ENCODE data around the gene TUBA1C. TPM values are rescaled to one million over a fixed set of nuclear protein-coding genes. Genes with fewer than 3 reads are reported as not detected.
"Not testable (repeated sequence)": the region's sequence is repeated elsewhere in the genome, so short reads cannot be mapped to it uniquely, and the experiment has no call there.

Gene TUBA1C
- total RNA-seq, 1 donor from 2014 or later, result 39.5 TPM

- intact Hi-C loops (cut with DNase I), result no loop called here
Measured at GRCh38 chr12:49298160-49298559, 33.3 kb downstream of the TUBA1C start.

GRCh38 chr12:49301760-49302159 is 36.9 kb downstream of the TUBA1C start:
- intact Hi-C loops (cut with DNase I), result no loop called here
- DNase-seq (ENCODE audit: low spot score), result no peak

More at GRCh38 chr12:49298160-49298559, 33.3 kb downstream of the TUBA1C start:
- no peak for DNase-seq (ENCODE audit: low spot score)

GRCh38 chr12:49304161-49304560 is 39.3 kb downstream of the TUBA1C start:
- intact Hi-C loops (cut with DNase I), result no loop called here
- no peak for DNase-seq (ENCODE audit: low spot score)

GRCh38 chr12:49305762-49306510 is 41.1 kb downstream of the TUBA1C start:
- DNase-seq (ENCODE audit: low spot score), result no peak
- intact Hi-C loops (cut with DNase I), result no loop called here

GRCh38 chr12:49309386-49309785 is 44.5 kb downstream of the TUBA1C start:
- intact Hi-C loops (cut with DNase I), result no loop called here
- no peak for DNase-seq (ENCODE audit: low spot score)

GRCh38 chr12:49310451-49311000 is 45.6 kb downstream of the TUBA1C start:
- intact Hi-C loops (cut with DNase I); DNase-seq (ENCODE audit: low spot score): not testable (repeated sequence)

GRCh38 chr12:49314811-49315210 is 49.9 kb downstream of the TUBA1C start:
- intact Hi-C loops (cut with DNase I), result no loop called here
- DNase-seq (ENCODE audit: low spot score), result no peak

- intact Hi-C loops (cut with DNase I); DNase-seq (ENCODE audit: low spot score): not testable (repeated sequence)
Measured at GRCh38 chr12:49317118-49317517, 52.2 kb downstream of the TUBA1C start.

- intact Hi-C loops (cut with DNase I), result not testable (repeated sequence)
Measured at GRCh38 chr12:49320411-49321103, 55.7 kb downstream of the TUBA1C start.

GRCh38 chr12:49322367-49322707 is 57.5 kb downstream of the TUBA1C start:
- intact Hi-C loops (cut with DNase I), result no loop called here
- DNase-seq (ENCODE audit: low spot score), result no peak

More at GRCh38 chr12:49320411-49321103, 55.7 kb downstream of the TUBA1C start:
- not testable (repeated sequence) for DNase-seq (ENCODE audit: low spot score)

- intact Hi-C loops (cut with DNase I), result no loop called here
- peak; percentile 98 for DNase-seq (ENCODE audit: low spot score)
Measured at GRCh38 chr12:49322708-49323523, 58.0 kb downstream of the TUBA1C start, which contains the start of gene TROAP. TSS of gene TROAP (plus strand) at chr12:49323255. CDS start at chr12:49323609, 354 bp downstream.

GRCh38 chr12:49323524-49324097 is 58.7 kb downstream of the TUBA1C start:
- intact Hi-C loops (cut with DNase I), result no loop called here
- DNase-seq (ENCODE audit: low spot score), result no peak

Other genes with a start within 250 kb of the TUBA1C start
- gene PRKAG1, start 246.3 kb upstream of the TUBA1C start, total RNA-seq, result 80.4 TPM
- gene KMT2D, start 204.3 kb upstream of the TUBA1C start, total RNA-seq, result 63.8 TPM
- 0.38 TPM for gene RHEBL1, start 195.1 kb upstream of the TUBA1C start, total RNA-seq
- 1.6 TPM for gene DHH, start 170.3 kb upstream of the TUBA1C start, total RNA-seq
- 33.3 TPM for gene LMBR1L, start 154.2 kb upstream of the TUBA1C start, total RNA-seq
- gene TUBA1B, start 133.7 kb upstream of the TUBA1C start, total RNA-seq, result 377 TPM
- 250 TPM for gene TUBA1A, start 76.0 kb upstream of the TUBA1C start, total RNA-seq
- 0.38 TPM for gene PRPH, start 30.1 kb downstream of the TUBA1C start, total RNA-seq
- not detected for gene TROAP, start 58.2 kb downstream of the TUBA1C start, total RNA-seq
- not detected for gene C1QL4, start 72.1 kb downstream of the TUBA1C start, total RNA-seq
- gene DNAJC22, start 81.8 kb downstream of the TUBA1C start, total RNA-seq, result 0.70 TPM
- gene SPATS2, start 102.4 kb downstream of the TUBA1C start, total RNA-seq, result 6.2 TPM

All from cardiac septum (tissue), 1 donor.